B cell (primary cell): ENCODE data around the gene EDC4. TPM values are rescaled to one million over a fixed set of nuclear protein-coding genes. Genes with fewer than 3 reads are reported as not detected.

Experiments used
- ATAC-seq: fragments of 200-7000 bp; cut with Tn5 transposase; one replicate; pipeline ENCODE4 v1.10.0; 2021; ENCODE audit warnings: low read depth, mild to moderate bottlenecking, moderate number of reproducible peaks, moderate library complexity
- CTCF ChIA-PET: fragments of 350-600 bp; sonication (Branson Sonifier 250); formaldehyde crosslinking; loops from one replicate; lab custom pipeline; 2021; ENCODE audit warnings: antibody characterized with exemption, inconsistent platforms; lab: Charles Lee
- POLR2A ChIA-PET: fragments of 350-600 bp; sonication (Branson Sonifier 250); formaldehyde crosslinking; loops from one replicate; lab custom pipeline; 2021; ENCODE audit warnings: antibody characterized with exemption; lab: Charles Lee
- DNase-seq: peaks from one replicate; pipeline ENCODE4 v3.0.0; 2013
- H2AFZ ChIP-seq: 2 replicates; pipeline ENCODE4 v1.6.1; 2012; ENCODE audit warnings: mild to moderate bottlenecking, low read depth, low read length; ENCODE audit not compliant: insufficient read depth, poor library complexity, severe bottlenecking
- H3K27ac ChIP-seq, 2 donors: 1 replicate in 1 of 2; 2 replicates in 1 of 2; pipeline ENCODE4 v1.5.1; 2012 to 2013; ENCODE audit warnings: low read length in 2 of 2, mild to moderate bottlenecking in 2 of 2, moderate library complexity in 1 of 2
- H3K27me3 ChIP-seq, 4 experiments: fragments of 200-600 bp in 1 of 4; sonication (generic) in 1 of 4; replicated peaks in 1 of 4; 1 replicate in 2 of 4; 2 replicates in 2 of 4; pipeline versions ENCODE4 v1.6.1 to v1.7.0; 2013 to 2016; ENCODE audit warnings: low read length in 3 of 4, mild to moderate bottlenecking in 2 of 4, mixed read lengths in 1 of 4, moderate library complexity in 1 of 4; ENCODE audit not compliant: insufficient read depth in 4 of 4, control insufficient read depth in 3 of 4; ENCODE audit errors: control extremely low read depth in 1 of 4
- H3K36me3 ChIP-seq, 2 experiments: replicated peaks in 1 of 2; 1 replicate in 1 of 2; 2 replicates in 1 of 2; pipeline versions ENCODE4 v1.6.1 to v1.7.1; 2013; ENCODE audit warnings: low read length in 1 of 2; ENCODE audit not compliant: insufficient read depth in 2 of 2, control insufficient read depth in 1 of 2; ENCODE audit errors: control extremely low read depth in 1 of 2, extremely low read depth in 1 of 2
- H3K4me1 ChIP-seq, 2 donors: fragments of 200-600 bp in 1 of 2; sonication (generic) in 1 of 2; 1 replicate in 1 of 2; 2 replicates in 1 of 2; pipeline versions ENCODE4 v1.5.1 to v1.6.1; 2013 to 2017; ENCODE audit warnings: low read length in 2 of 2; ENCODE audit not compliant: control insufficient read depth in 2 of 2, insufficient read depth in 2 of 2
- H3K4me2 ChIP-seq: replicated peaks from 2 replicates; pipeline ENCODE3; 2012; ENCODE audit warnings: mild to moderate bottlenecking, low read depth, low read length; ENCODE audit not compliant: poor library complexity, severe bottlenecking
- H3K4me3 ChIP-seq, 5 experiments: fragments of 200-600 bp in 1 of 5; sonication (generic) in 1 of 5; 1 replicate in 3 of 5; 2 replicates in 2 of 5; pipeline versions ENCODE4 v1.5.1 to v1.7.0; 2011 to 2016; ENCODE audit warnings: low read length in 4 of 5, mild to moderate bottlenecking in 4 of 5, low read depth in 2 of 5, control low read depth in 1 of 5, moderate library complexity in 1 of 5; ENCODE audit not compliant: insufficient read depth in 1 of 5; ENCODE audit errors: control extremely low read depth in 1 of 5, extremely low read depth in 1 of 5
- H3K79me2 ChIP-seq: fragments of 200-600 bp; sonication (generic); one replicate; pipeline ENCODE4 v1.6.0; 2016; ENCODE audit warnings: low read length; ENCODE audit not compliant: control insufficient read depth, insufficient read depth
- H3K9ac ChIP-seq: fragments of 200-600 bp; sonication (generic); 2 replicates; pipeline ENCODE4 v1.6.1; 2017; ENCODE audit warnings: mild to moderate bottlenecking, low read length, moderate library complexity
- H3K9me3 ChIP-seq, 3 donors: one replicate each; pipeline versions ENCODE4 v1.6.1 to v1.7.1; 2013; ENCODE audit warnings: low read length in 2 of 3; ENCODE audit not compliant: control insufficient read depth in 2 of 3, insufficient read depth in 1 of 3; ENCODE audit errors: control extremely low read depth in 1 of 3
- H4K20me1 ChIP-seq: 2 replicates; pipeline ENCODE4 v1.6.0; 2012; ENCODE audit warnings: mild to moderate bottlenecking, low read length; ENCODE audit not compliant: insufficient read depth, control insufficient read depth, poor library complexity, severe bottlenecking
- H3K27ac Mint-ChIP-seq: one replicate; pipeline ENCODE4 v1.8.0; 2021; ENCODE audit warnings: mixed read lengths
- H3K27me3 Mint-ChIP-seq: one replicate; pipeline ENCODE4 v1.8.0; 2021; ENCODE audit warnings: mixed read lengths
- H3K4me1 Mint-ChIP-seq: one replicate; pipeline ENCODE4 v1.8.0; 2021; ENCODE audit warnings: mixed read lengths
- H3K4me3 Mint-ChIP-seq: one replicate; pipeline ENCODE4 v1.8.0; 2021; ENCODE audit warnings: mixed read lengths
- H3K9me3 Mint-ChIP-seq: one replicate; pipeline ENCODE4 v1.8.0; 2022; ENCODE audit warnings: mixed read lengths; ENCODE audit not compliant: insufficient read depth
- EZH2 ChIP-seq: IDR thresholded peaks from 2 replicates; pipeline ENCODE4 v1.6.1; 2012; ENCODE audit warnings: borderline replicate concordance, low read depth, mild to moderate bottlenecking, moderate library complexity, low read length; ENCODE audit not compliant: insufficient read depth, poor library complexity, severe bottlenecking
- WGBS: methylation state at CpG from one replicate; pipeline ENCODE4 v1.1.5; 2013; ENCODE audit warnings: missing lambda C conversion rate; ENCODE audit not compliant: insufficient coverage; 5-methylcytosine and 5-hydroxymethylcytosine counted together
- intact Hi-C: fragments of 100-400 bp; cut with micrococcal nuclease; formaldehyde crosslinking; loops from one replicate; pipeline ENCODE4 v1.10.0; 2022
- polyA plus RNA-seq: library from polyadenylated mRNA; depleted of rRNA; stranded (reverse); fragments of >200 nt; gene quantifications from 2 replicates; pipeline ENCODE4 v1.2.3, GENCODE V29; 2012
- total RNA-seq, 2 donors: library from RNA; stranded (reverse); fragments of 120-200 nt in 1 of 2; gene quantifications; 1 replicate in 1 of 2; 2 replicates in 1 of 2; pipeline versions ENCODE4 v1.2.3 to v1.2.4, GENCODE V29; 2013 to 2022
- TF ChIP-seq, protein P1 (sequence below): fragments of 200-600 bp; IDR thresholded peaks from one replicate; pipeline ENCODE4 v1.8.0; 2022; ENCODE audit warnings: antibody characterized with exemption, mild to moderate bottlenecking

Gene EDC4
- total and polyA plus RNA-seq, 2 donors (not counting 1 experiment from before 2014, with no cell fraction given): 84.5 to 95.1 TPM

- Histone ChIP-seq H3K79me2 (peaks cover 77% of the 10 kb centered on the region), H3K4me2 (no peak overlapping the region), H3K27ac (no peak overlapping the region), H3K9ac (no peak overlapping the region), H3K4me3 (no peak overlapping the region), H4K20me1 (peaks cover 60% of the 10 kb centered on the region), H3K36me3 (peaks cover 0 to 26% of the 10 kb centered on the region in 2 experiments), H2AFZ (no peak overlapping the region), H3K9me3 (no peaks in the 10 kb centered on the region), H3K4me1 (no peaks in the 10 kb centered on the region), H3K27me3 (no peaks in the 10 kb centered on the region)
- TF ChIP-seq, protein P1, sequence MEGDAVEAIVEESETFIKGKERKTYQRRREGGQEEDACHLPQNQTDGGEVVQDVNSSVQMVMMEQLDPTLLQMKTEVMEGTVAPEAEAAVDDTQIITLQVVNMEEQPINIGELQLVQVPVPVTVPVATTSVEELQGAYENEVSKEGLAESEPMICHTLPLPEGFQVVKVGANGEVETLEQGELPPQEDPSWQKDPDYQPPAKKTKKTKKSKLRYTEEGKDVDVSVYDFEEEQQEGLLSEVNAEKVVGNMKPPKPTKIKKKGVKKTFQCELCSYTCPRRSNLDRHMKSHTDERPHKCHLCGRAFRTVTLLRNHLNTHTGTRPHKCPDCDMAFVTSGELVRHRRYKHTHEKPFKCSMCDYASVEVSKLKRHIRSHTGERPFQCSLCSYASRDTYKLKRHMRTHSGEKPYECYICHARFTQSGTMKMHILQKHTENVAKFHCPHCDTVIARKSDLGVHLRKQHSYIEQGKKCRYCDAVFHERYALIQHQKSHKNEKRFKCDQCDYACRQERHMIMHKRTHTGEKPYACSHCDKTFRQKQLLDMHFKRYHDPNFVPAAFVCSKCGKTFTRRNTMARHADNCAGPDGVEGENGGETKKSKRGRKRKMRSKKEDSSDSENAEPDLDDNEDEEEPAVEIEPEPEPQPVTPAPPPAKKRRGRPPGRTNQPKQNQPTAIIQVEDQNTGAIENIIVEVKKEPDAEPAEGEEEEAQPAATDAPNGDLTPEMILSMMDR: no peak
- TF ChIP-seq EZH2: no peak
- Mint-ChIP-seq H3K4me1 (peaks cover 1% of the 10 kb centered on the region), H3K4me3 (no peak overlapping the region), H3K27ac (peak overlapping the region; percentile 32), H3K9me3 (no peaks in the 10 kb centered on the region), H3K27me3 (no peaks in the 10 kb centered on the region)
- 89% methylated on average over 4 of the region's 7 CpGs for WGBS
- CTCF ChIA-PET: interaction anchor here (1.0 to 1.2 kb wide), 2 partner anchors 13 to 99 kb away, joined by 3 read pairs; no protein-coding TSS in a partner anchor
- ATAC-seq (no peak), DNase-seq (no peak)
- POLR2A ChIA-PET: no interaction called here
- intact Hi-C loops: no loop called here
Measured at GRCh38 chr16:67915831-67916723, 43.2 kb downstream of the EDC4 start.
